ENCODE results near the gene PNPLA5. TPM values are rescaled to one million over a fixed set of nuclear protein-coding genes. Genes with fewer than 3 reads are reported as not detected.

PNPLA5 gene
- total and polyA plus RNA-seq, 9 of the 15 experiments (the other 6 are each of a cell fraction or from before 2014, with no cell fraction given) = not detected

DNA sequence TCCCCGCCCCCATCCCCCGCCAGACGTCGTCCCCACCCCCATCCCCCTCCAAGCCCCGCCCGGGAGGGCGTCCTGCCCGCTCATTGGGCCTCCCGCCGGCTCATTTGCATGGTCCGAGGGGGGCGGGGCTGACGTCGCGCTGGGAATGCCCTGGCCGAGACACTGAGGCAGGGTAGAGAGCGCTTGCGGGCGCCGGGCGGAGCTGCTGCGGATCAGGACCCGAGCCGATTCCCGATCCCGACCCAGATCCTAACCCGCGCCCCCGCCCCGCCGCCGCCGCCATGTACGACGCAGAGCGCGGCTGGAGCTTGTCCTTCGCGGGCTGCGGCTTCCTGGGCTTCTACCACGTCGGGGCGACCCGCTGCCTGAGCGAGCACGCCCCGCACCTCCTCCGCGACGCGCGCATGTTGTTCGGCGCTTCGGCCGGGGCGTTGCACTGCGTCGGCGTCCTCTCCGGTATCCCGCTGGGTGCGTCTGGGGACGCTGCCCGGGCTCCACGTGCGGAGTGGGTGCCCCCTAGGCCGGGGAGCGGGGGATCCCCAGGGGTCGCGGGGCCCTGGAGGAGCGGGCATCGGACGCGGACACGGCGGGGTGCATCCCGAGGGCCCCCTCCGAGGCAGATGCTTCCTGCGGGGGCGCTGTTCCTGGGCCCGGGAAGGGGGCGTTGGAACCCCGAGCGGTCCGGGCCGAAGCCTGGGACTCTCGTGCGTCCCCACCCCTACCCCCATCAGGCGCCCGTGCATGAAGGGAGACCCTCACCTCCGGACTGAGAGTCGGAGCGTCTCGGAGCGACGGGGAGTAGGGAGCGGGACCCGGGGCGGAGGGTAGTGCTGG is 32.0 kb upstream of the PNPLA5 start, which contains the start of gene PNPLA3 (continued):
- TF ChIP-seq HDAC6 (IDR thresholded peaks at IDR 0.05; ENCODE audit: low read depth, low read length) (no peak), TBL1XR1 (IDR thresholded peaks at IDR 0.05; ENCODE audit: low read length in 2 of 2) (no peak), ETV1 (tag; conservative IDR thresholded peaks at IDR 0.05; ENCODE audit: low read depth) (no peak), HIVEP1 (CRISPR knock-in tag; IDR thresholded peaks at IDR 0.05) (no peak), BRF1 (IDR thresholded peaks at IDR 0.05; ENCODE audit: borderline replicate concordance, extremely low read depth, insufficient read length) (no peak), ESRRA (IDR thresholded peaks at IDR 0.05; ENCODE audit: borderline replicate concordance, low read depth) (no peak), FOXP1 (CRISPR knock-in tag; IDR thresholded peaks at IDR 0.05) (no peak), KAT8 (IDR thresholded peaks at IDR 0.05; ENCODE audit: low read depth) (no peak), NFE2L1 (tag; IDR thresholded peaks at IDR 0.05; ENCODE audit: borderline replicate concordance, low read depth) (no peak), TRIM24 (IDR thresholded peaks at IDR 0.05) (peak in 1 of 2 experiments; percentile 45; a peak in 2 of 4 replicates), CEBPG (CRISPR knock-in tag; IDR thresholded peaks at IDR 0.05) (no peak), CEBPG (tag; conservative IDR thresholded peaks at IDR 0.05 in 1 of 2, IDR thresholded peaks at IDR 0.05 in 1 of 2) (no peak), ATF1 (CRISPR knock-in tag; IDR thresholded peaks at IDR 0.05) (no peak), ATF1 (tag; IDR thresholded peaks at IDR 0.05) (0 out of 2 replicates have a peak, but pooled peaks have one; percentile 33), TCF7L2 (IDR thresholded peaks at IDR 0.05; ENCODE audit: low read depth, low read length) (no peak), BCOR (IDR thresholded peaks at IDR 0.05) (no peak)
- TF ChIP-seq, protein P1, sequence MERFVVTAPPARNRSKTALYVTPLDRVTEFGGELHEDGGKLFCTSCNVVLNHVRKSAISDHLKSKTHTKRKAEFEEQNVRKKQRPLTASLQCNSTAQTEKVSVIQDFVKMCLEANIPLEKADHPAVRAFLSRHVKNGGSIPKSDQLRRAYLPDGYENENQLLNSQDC (CRISPR knock-in tag; IDR thresholded peaks at IDR 0.05) = no peak
- TF ChIP-seq, protein P2, sequence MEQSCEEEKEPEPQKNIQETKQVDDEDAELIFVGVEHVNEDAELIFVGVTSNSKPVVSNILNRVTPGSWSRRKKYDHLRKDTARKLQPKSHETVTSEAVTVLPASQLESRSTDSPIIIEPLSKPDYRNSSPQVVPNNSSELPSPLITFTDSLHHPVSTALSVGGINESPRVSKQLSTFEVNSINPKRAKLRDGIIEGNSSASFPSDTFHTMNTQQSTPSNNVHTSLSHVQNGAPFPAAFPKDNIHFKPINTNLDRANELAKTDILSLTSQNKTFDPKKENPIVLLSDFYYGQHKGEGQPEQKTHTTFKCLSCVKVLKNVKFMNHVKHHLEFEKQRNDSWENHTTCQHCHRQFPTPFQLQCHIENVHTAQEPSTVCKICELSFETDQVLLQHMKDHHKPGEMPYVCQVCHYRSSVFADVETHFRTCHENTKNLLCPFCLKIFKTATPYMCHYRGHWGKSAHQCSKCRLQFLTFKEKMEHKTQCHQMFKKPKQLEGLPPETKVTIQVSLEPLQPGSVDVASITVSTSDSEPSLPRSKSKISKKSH (CRISPR knock-in tag; IDR thresholded peaks at IDR 0.05) = no peak
